Right renal cortex interstitium (tissue), 3 donors: ENCODE results near the gene ELOA. TPM values are rescaled to one million over a fixed set of nuclear protein-coding genes. Genes with fewer than 3 reads are reported as not detected.
"Not testable (repeated sequence)": the region's sequence is repeated elsewhere in the genome, so short reads cannot be mapped to it uniquely, and the experiment has no call there.

Experiments
- DNase-seq, 3 donors: peaks; one replicate each; pipeline ENCODE4 v3.0.0-alpha.2; 2013; ENCODE audit warnings: low read depth in 3 of 3, low spot score in 2 of 3
- polyA plus RNA-seq, 3 donors: library from polyadenylated mRNA; unstranded; fragments of 120-200 nt; gene quantifications; one replicate each; pipeline ENCODE4 v1.2.1, GENCODE V29; 2013; ENCODE audit not compliant: insufficient read length in 3 of 3

The ELOA gene
- polyA plus RNA-seq, 3 donors = 34.2 to 37.2 (median 35.1) TPM

DNA sequence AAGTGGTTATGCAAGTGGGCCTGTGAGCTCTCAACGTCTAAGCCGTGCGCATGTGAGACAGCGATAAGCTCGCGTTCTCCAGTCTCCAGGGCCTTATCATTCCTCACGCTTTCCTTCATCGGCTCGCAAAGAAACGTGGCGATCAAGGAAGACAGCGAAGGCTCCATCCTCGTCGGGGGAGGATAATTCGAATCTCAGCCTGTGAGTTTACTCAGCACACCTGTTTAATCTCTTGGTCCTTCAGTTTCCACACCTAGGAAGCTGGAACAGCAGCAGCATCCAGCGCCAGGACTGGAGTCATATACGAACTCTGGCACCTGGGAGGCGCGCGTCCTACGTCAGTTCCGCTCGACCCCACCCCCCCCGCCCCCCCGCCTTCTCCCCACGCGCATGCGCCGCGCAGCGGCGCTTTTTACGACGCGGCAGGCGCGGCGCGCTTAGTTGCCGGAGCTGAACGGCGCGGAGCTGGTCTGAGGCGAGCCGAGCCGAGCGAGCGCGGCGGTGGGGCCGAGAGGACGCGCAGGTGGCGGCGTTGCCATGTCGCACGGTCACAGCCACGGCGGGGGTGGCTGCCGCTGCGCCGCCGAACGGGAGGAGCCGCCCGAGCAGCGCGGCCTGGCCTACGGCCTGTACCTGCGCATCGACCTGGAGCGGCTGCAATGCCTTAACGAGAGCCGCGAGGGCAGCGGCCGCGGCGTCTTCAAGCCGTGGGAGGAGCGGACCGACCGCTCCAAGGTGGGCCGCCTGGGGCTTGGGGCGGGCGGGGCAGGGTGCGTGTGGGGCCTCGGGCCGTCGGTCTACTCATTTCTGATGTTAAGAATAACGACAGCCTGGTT lies 34.9 kb downstream of the ELOA start, which contains the start of gene PITHD1:
Gene PITHD1, plus strand, starts transcription at position 440 of the 836 bp plus-strand sequence. Its CDS starts 98 bp downstream, at position 538.
- peak; percentile 72 to 84 (median 77) for DNase-seq

DNA sequence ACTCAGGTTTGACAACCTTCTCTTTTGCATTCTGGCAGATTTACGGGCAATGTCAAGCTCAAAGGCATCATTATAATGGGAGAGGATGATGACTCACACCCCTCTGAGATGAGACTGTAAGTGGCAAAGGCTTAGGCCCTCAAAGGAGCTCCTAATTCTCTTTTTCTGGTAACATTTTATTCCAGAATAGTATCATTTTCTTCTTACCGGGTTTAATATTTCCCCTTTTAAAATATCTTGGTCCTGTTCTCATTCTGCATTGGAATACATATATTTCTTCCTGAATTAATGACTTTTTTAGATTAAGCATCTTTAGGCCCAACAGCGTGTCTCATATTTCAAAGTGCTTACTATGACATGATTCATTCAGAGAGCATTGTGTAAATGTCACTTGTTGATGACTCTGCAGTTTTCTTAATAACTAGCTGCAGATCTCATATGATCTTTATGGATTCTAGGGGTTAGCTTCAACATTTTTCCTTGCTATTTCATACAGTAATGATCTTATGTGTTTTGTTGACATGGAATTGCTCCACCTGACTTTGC lies 36.6 kb downstream of the ELOA start:
- DNase-seq = no peak

GRCh38 chr1:23783141-23783540 lies 39.9 kb downstream of the ELOA start:
- DNase-seq = not testable (repeated sequence)

- no peak for DNase-seq
Measured at GRCh38 chr1:23784846-23785245, 41.6 kb downstream of the ELOA start.

- no peak for DNase-seq
Measured at GRCh38 chr1:23787701-23788100, 44.4 kb downstream of the ELOA start.

DNA sequence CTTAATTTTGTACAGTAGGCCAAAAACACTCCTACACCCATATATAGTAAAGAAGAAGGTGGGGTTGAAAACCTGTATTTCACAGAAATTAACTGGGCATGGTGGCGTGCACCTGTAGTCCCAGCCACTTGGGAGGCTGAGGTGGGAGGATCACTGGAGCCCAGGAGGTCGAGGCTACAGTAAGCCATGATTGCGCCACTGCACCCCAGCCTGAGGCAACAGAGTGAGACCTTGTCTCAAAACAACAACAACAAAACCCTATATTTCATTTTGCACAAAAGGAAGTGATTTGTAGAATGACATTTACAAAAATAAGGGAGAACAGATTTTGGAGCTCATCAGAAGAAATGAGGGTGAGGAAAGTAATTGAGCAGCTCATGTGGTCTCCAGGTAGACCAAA lies 45.4 kb downstream of the ELOA start:
- DNase-seq = no peak

DNA sequence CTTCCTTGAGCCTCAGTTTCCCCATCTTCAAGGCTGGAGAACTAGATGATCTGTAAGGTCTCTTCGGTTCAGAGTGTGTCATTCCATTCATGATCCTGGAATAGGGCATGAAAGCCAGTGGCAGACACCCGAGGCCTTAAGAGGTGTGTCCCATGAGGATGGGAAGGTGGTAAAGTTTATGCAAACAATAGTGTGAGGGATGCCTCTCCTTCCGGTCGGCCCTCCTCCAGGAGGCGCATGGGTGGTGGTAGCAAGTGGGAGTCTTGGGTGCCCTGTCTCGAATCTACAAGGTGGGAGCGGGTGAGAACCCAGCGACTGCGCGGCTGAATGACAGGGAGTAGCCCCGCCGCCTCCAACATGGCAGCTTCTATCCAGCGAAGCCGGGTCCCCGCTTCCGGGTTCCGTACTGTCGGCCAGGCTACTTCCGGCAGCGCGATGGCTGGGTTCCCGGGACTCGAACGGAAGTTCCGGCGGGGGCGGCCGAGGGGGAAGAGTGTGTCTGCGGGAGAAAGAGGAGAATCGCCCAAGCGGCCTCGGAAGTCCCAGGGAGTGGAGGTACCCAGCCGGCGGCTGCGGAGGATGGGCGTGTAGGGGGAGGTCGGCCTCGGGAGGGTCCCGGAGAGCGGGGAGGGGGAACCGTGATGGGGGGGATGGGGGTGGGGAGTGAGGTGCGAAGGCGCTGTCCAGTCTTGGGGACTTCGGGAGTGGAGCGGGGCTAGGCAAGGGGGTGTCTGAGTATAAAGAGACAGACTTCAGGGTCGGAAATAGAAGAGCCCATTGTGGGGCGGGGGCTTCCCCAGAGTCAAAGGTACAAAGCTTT lies 47.6 kb downstream of the ELOA start, which contains the start of gene LYPLA2:
Gene LYPLA2, plus strand, starts transcription at position 450 of the 820 bp plus-strand sequence. CDS start 1,538 bp downstream, outside the sequence.
- DNase-seq = peak in 2 of 3 donors; percentile 82

DNA sequence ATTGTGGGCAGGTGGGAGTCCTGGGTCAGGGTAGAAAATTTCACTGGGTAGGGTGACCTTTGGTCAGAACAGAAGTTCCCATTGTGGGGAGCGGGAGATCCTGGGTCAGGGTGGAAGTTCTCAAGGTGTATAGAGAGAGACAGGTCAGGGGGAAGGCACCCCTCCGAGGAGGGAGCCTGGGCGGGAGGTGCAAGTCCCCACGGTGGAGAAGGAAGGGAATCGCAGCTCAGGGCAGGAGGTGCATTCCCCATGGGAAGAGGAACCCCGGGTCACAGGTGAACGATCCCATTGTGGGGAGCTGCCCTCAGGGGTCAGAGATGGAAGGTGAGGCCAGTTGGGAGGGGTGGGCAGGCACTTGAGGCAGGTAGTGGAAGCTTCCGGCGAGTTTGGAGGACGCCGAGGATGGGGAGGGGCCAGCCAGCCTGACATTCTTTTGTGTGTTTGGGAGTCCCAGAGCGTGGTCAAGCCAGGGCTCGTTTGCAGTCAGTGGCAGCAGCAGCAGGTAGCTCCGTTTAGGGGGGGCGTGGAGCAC lies 48.3 kb downstream of the ELOA start:
- DNase-seq = no peak

DNA sequence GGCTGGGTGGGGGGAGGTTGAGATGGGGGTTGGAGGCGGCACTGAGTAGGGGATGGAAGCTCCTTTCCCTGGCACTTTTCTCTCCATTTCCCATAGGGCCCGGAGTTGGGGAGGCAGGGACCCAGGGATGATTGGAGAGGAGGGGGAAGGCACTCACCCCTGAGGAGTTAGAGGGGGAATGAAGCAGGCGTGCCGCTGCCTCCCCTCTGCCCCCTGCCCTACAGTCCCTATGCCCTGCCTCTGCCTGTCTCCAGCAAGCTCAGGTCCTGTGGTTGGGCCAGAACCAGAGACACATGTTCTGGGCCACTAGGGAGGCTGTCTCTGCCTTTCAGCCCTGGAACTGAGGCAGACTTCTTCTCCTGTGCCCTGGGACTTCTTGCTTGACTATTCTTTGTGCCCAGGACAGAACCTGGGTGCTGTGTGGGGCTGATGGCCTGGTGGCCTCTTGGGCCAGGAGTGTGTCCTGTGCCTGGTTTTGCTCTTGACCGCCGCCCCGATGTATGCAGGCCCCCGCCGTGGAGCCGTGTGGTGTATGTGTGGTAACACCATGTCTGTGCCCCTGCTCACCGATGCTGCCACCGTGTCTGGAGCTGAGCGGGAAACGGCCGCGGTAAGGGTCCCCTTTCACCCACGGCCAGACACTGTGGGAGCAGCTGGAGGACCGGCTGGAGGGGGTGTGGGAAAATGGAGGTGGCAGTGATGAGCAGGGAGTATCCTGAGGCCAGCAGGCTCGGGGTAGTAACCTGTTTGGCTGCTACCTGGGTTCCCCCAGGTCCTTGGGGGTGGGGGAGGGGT lies 49.1 kb downstream of the ELOA start:
- DNase-seq = no peak

- no peak for DNase-seq
Measured at GRCh38 chr1:23793018-23793781, 49.9 kb downstream of the ELOA start.

GRCh38 chr1:23793861-23794731 lies 50.8 kb downstream of the ELOA start:
- no peak for DNase-seq

DNA sequence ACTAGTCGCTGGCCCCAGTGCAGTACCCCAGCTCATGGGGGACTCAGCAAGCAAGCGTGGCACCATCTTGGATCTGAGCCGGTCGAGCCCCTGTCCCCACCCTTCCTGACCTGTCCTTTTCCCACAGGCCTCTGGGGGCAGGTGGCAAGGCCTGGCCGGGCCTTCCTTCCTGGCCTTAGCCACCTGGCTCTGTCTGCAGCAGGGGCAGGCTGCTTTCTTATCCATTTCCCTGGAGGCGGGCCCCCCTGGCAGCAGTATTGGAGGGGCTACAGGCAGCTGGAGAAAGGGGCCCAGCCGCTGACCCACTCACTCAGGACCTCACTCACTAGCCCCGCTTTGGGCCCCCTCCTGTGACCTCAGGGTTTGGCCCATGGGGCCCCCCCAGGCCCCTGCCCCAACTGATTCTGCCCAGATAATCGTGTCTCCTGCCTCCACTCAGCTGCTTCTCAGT lies 51.5 kb downstream of the ELOA start:
- DNase-seq = not testable (repeated sequence)

- DNase-seq = no peak
Measured at GRCh38 chr1:23795676-23796465, 52.6 kb downstream of the ELOA start.

- DNase-seq = no peak
Measured at GRCh38 chr1:23796466-23797271, 53.4 kb downstream of the ELOA start.

DNA sequence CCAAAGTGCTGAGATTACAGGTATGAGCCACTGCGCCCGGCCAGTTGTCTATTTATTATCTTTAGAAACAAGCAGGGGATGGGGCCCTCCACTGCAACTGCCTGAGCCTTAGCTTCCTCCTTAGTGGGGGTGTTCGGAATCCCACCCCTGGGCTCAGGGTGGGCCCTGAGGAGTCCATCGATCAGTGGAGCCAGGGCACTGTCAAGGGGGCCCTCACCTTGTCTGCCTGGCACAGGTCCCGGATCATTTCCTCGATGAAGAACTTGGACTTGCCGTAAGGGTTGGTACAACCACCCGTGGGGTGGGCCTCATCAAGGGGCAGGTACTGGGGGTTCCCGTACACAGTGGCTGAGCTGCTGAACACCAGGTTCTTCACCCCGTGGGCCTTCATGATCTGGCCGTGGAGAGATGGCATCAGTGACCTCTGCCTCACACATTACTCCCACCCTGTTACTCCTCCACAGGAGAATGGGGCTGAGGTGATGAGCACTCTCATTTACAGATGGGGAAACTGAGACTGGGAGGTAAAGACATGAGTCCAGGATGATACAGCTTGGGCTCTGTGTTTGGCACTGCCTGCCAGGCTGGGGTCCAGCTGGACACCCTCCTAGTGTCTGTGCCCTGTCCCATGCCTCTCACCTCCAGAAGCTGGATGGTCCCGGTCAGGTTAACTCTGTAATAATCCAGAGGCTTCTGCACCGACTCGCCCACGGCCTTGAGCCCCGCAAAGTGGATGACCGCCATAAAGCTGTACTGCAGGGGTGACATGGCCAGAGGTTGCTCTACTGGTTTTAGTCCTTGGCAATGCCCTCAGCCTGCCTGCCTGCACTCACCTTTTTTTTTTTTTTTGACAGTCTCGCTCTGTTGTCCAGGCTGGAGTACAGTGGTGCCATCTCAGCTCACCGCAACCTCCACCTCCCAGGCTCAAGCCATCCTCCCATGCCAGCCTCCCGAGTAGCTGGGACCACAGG lies 54.5 kb downstream of the ELOA start:
- no peak for DNase-seq
